Measurements from ENCODE around the gene RNF125.

The RNF125 gene

DNA sequence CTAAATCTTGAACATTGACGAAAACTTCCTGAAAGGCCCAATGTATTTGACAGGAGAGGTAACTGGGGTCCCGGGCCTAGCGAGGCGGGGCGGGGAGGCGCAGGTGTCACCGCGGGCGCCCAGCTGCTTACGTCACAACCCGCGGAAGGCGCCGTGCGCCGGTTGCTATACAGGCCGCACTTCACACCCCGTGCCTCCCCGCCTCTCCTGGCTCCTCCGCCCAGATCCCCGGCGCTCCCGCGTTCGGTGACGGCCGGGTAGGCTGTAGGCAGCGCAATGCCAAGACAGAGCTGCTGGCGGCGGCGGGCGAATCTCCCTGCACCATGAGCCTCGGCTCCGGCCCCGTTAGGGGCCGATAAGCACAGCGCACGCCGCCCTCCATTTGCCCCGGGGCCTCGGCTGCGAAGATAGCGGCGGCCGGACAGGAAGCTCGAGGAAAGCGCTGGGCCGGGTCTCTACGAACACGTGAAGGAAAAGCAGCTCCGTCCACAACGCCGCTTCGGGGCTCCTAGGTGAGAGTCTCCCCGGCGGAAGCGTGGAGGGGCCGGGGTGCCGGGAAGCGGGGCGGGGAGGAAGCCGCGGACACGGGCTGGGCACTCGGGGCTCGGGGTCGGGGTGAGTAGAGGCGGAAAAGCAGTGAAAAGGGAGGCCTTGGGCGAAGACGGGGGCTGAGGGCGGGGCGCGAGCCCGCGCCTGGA lies 73.2 kb downstream of the RNF125 start, which contains the start of gene RNF138:
Gene RNF138 (plus strand): TSS at position 151 of the 698 bp plus-strand sequence. CDS start 903 bp downstream, outside the sequence.
- DNase-seq, result peak; percentile 82

DNA sequence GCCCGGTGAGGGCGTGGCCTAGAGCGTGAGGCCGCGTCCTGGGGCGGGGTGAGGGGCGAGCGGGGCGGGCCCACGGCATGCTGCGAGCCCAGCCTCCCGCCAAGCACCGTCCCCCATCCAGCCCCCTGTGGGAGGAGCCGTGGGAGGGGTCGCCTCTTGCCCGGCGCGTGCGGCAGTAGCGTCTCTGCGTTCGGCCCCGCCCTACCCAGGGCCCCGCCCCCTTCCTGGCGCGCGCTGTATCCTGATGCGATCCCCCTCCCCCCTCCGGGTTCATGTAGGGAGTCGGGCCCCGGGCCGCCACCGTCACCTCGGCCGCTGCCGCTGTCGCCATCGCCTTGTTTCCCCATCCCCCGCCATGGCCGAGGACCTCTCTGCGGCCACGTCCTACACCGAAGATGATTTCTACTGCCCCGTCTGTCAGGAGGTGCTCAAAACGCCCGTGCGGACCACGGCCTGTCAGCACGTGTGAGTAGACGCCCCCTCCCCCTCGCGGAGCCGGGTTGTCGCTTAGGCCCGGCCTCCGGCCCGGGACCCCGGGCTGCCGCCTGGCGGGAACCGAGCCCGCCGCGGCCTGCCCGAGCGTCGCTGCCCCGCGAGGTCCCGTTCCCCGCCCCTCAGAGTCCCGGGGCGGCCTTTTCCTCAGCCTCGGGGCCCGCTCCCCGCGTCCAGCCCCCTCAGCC lies 73.9 kb downstream of the RNF125 start:
- DNase-seq, result peak; percentile 96

DNA sequence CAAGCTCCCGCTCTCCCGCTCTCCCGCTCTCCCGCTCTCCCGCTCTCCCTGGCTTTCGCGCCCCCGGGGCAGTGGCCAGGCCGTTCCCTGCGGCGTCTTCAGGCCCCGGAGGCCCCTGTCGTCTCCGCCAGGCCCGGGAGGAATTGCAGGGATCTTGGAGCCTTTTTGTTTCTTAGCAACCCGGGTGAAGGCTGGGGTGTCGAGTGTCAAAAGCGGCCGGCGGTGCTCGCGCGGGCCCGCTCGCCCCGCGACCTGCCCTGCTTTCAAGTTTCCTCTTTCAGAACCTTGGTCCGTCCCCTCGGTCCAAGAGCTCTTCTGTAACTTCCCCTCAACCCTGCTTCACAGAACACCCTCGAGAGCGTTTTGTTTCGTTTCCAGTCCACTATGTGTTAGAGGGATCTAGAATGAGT lies 74.5 kb downstream of the RNF125 start:
- peak; percentile 54 for DNase-seq

DNA sequence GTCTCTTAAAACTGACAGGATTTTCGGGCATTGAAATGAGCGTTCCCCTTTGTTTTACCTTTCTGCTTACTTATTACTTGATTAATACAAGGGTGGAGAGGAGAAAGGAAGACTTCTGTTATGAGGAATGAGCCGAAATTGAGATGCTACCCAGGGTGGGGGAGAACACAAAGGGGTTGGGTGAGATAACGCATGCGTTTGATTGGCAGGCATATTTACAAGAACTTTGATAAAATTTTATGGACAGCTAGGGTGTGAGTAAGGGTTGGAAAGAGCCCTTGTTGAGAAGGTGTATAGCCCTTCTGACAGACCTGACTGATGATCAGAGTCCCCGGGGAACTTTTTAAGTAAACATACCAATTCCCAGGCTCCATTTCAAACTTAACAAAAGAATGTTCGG lies 74.9 kb downstream of the RNF125 start:
- peak; percentile 42 for DNase-seq

DNA sequence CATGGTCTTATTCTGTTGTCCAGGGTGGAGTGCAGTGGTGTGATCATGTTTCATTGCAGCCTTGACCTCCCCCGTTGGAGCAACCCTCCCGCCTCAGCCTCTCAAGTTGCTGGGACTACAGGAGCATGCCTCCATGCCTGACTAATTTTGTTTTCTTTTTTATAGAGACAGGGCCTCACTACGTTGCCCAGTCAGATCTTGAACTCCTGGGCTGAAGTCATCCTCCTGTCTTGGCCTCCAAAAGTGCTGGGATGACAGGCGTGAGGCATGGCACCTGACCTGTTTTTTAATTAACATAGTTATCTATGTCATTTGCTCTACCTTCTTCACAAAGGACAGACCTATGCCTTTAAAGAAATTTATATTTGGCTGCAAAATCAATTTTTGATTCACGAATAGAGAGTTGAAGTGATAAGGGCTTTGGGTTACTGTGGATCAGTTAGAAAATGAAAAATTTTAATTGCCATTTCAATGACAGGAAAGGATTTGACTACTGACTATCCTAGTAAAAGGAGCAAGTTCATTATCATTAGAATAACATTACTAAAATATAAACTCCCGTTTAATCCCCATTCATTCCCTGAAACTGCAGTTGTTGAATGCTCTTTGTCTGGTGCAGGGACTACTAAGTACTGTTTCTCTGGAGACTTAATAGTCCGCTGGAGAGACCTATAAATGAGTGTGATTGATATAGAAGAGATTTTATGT lies 76.7 kb downstream of the RNF125 start:
- no peak for DNase-seq

DNA sequence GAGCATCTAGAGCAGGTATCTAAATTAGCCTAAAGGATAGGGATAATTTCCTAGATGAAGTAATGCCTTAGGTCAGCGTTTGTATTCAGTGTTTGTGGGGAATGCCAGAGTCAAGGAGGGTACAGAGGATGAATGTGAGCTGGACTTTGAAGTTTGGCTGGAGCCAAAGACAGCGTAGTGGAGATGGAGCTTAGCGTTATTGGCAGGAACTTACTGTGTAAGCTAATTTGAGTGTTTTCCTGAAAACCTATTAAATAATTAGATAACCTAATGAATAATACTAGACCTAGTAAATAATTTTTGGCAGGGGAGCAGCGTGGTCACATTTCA lies 77.2 kb downstream of the RNF125 start:
- no peak for DNase-seq

GRCh38 chr18:32096946-32097345 lies 78.3 kb downstream of the RNF125 start:
- DNase-seq, result no peak

- no peak for DNase-seq
These were observed 85.9 kb downstream of the RNF125 start for GRCh38 chr18:32104516-32104915.

GRCh38 chr18:32110005-32110404 lies 91.4 kb downstream of the RNF125 start:
- no peak for DNase-seq

GRCh38 chr18:32111706-32112105 lies 93.1 kb downstream of the RNF125 start:
- no peak for DNase-seq

DNA sequence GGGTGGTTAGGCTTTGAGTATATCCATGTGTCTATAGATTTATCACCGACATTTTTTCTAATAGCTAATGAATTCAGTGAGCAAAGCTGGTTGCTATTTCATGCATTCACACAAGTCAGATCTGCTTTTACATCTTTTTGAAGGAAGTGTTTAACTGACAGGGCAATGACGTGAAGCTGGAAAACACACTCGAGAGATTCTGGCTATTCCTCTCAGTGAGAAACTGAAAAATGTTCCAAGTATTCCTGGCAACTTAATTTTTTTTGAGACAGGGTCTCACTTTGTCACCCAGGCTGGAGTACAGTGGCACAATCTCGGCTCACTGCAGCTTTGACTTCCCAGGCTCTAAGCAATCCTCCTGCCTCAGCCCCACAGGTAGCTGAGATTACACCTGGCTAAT lies 94.2 kb downstream of the RNF125 start:
- DNase-seq, result no peak

GRCh38 chr18:32114293-32114942 lies 95.8 kb downstream of the RNF125 start:
- no peak for DNase-seq

- no peak for DNase-seq
These were observed 103.4 kb downstream of the RNF125 start for GRCh38 chr18:32122039-32122438.

Measured in NCI-H2171 treated with DMSO at 0.1 percent for 48 hours (cell line).